ENCODE data around the gene SMIM12. TPM values are rescaled to one million over a fixed set of nuclear protein-coding genes. Genes with fewer than 3 reads are reported as not detected.

SMIM12 gene
- total RNA-seq, 1 experiment from 2014 or later, result 35.8 TPM

GRCh38 chr1:34896612-34897011 is 37.1 kb upstream of the SMIM12 start:
- no peaks in the 10 kb centered on the region for H3K4me1 Mint-ChIP-seq (ENCODE audit: low read depth, unreplicated experiment)
- no peak overlapping the region for H3K4me3 Mint-ChIP-seq (ENCODE audit: low read depth, unreplicated experiment)
- H3K36me3 Mint-ChIP-seq (ENCODE audit: insufficient read depth, unreplicated experiment), result no peaks in the 10 kb centered on the region
- BruUV-seq (replicated peaks), result no TSS peak
- no peak overlapping the region for H3K27ac Mint-ChIP-seq (ENCODE audit: unreplicated experiment)
- DNase-seq, result no peak
- CTCF ChIA-PET, result no interaction called here
- intact Hi-C loops (cut with micrococcal nuclease; ENCODE audit: unreplicated experiment), result no loop called here
- H3K9me3 Mint-ChIP-seq (ENCODE audit: low read depth, unreplicated experiment), result peaks cover 5% of the 10 kb centered on the region
- TF ChIP-seq, protein P1, sequence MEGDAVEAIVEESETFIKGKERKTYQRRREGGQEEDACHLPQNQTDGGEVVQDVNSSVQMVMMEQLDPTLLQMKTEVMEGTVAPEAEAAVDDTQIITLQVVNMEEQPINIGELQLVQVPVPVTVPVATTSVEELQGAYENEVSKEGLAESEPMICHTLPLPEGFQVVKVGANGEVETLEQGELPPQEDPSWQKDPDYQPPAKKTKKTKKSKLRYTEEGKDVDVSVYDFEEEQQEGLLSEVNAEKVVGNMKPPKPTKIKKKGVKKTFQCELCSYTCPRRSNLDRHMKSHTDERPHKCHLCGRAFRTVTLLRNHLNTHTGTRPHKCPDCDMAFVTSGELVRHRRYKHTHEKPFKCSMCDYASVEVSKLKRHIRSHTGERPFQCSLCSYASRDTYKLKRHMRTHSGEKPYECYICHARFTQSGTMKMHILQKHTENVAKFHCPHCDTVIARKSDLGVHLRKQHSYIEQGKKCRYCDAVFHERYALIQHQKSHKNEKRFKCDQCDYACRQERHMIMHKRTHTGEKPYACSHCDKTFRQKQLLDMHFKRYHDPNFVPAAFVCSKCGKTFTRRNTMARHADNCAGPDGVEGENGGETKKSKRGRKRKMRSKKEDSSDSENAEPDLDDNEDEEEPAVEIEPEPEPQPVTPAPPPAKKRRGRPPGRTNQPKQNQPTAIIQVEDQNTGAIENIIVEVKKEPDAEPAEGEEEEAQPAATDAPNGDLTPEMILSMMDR (IDR thresholded peaks at IDR 0.05; ENCODE audit: unreplicated experiment), result no peak
- peaks cover 38% of the 10 kb centered on the region for H3K27me3 Mint-ChIP-seq (ENCODE audit: unreplicated experiment)

GRCh38 chr1:34889705-34890104 is 30.2 kb upstream of the SMIM12 start:
- Mint-ChIP-seq H3K4me1 (ENCODE audit: low read depth, unreplicated experiment) (no peaks in the 10 kb centered on the region), H3K36me3 (ENCODE audit: insufficient read depth, unreplicated experiment) (peaks cover 5% of the 10 kb centered on the region), H3K4me3 (ENCODE audit: low read depth, unreplicated experiment) (no peak overlapping the region), H3K9me3 (ENCODE audit: low read depth, unreplicated experiment) (peaks cover 5% of the 10 kb centered on the region), H3K27ac (ENCODE audit: unreplicated experiment) (no peak overlapping the region), H3K27me3 (ENCODE audit: unreplicated experiment) (peaks cover 65% of the 10 kb centered on the region)
- BruUV-seq (replicated peaks), result no TSS peak
- TF ChIP-seq, protein P1 (IDR thresholded peaks at IDR 0.05; ENCODE audit: unreplicated experiment), result no peak
- CTCF ChIA-PET, result no interaction called here
- intact Hi-C loops (cut with micrococcal nuclease; ENCODE audit: unreplicated experiment), result no loop called here
- DNase-seq, result no peak

DNA sequence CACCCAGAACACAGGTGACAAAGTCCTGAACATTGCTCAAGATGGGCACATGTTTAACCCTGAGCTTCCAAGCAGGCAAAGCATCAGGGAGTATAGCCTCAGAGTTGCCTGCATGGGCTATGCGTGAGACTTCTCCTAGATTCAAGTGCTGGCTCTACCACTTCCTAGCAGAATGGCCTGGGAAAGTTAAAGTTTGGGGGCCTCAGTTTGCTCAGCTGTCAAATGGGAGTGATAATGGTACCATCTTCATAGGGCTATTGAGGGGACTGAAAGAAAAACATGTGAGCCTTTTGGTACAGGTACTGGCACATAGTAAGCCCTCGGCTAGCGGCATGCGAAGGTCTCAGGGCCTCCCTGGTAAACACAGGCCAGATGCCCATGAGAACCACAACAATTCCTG is 28.0 kb upstream of the SMIM12 start:
- Mint-ChIP-seq H3K4me1 (ENCODE audit: low read depth, unreplicated experiment) (no peaks in the 10 kb centered on the region), H3K36me3 (ENCODE audit: insufficient read depth, unreplicated experiment) (peaks cover 5% of the 10 kb centered on the region), H3K9me3 (ENCODE audit: low read depth, unreplicated experiment) (peaks cover 5% of the 10 kb centered on the region), H3K27me3 (ENCODE audit: unreplicated experiment) (peaks cover 83% of the 10 kb centered on the region), H3K27ac (ENCODE audit: unreplicated experiment) (no peak overlapping the region), H3K4me3 (ENCODE audit: low read depth, unreplicated experiment) (no peak overlapping the region)
- no peak for DNase-seq
- TF ChIP-seq, protein P1 (IDR thresholded peaks at IDR 0.05; ENCODE audit: unreplicated experiment), result no peak
- CTCF ChIA-PET, result interaction anchor here (0.6 to 1.1 kb wide), 2 partner anchors 20 to 27 kb away, joined by 5 read pairs; no protein-coding TSS in a partner anchor
- no TSS peak for BruUV-seq (replicated peaks)
- intact Hi-C loops (cut with micrococcal nuclease; ENCODE audit: unreplicated experiment), result no loop called here

- DNase-seq, result peak; percentile 80
- peak overlapping the region; percentile 80 for H3K4me3 Mint-ChIP-seq (ENCODE audit: low read depth, unreplicated experiment)
- intact Hi-C loops (cut with micrococcal nuclease; ENCODE audit: unreplicated experiment), result no loop called here
- no peaks in the 10 kb centered on the region for H3K9me3 Mint-ChIP-seq (ENCODE audit: low read depth, unreplicated experiment)
- H3K27ac Mint-ChIP-seq (ENCODE audit: unreplicated experiment), result no peak overlapping the region
- H3K4me1 Mint-ChIP-seq (ENCODE audit: low read depth, unreplicated experiment), result no peaks in the 10 kb centered on the region
- no TSS peak for BruUV-seq (replicated peaks)
- CTCF ChIA-PET, result interaction anchor here (0.7 to 1.1 kb wide), 4 partner anchors 26 to 1718 kb away, joined by 3 to 5 read pairs (median 3); partner anchors contain the start of gene SMIM12
- peaks cover 73% of the 10 kb centered on the region for H3K27me3 Mint-ChIP-seq (ENCODE audit: unreplicated experiment)
- TF ChIP-seq, protein P1 (IDR thresholded peaks at IDR 0.05; ENCODE audit: unreplicated experiment), result no peak
- H3K36me3 Mint-ChIP-seq (ENCODE audit: insufficient read depth, unreplicated experiment), result peaks cover 5% of the 10 kb centered on the region
These were observed 26.1 kb upstream of the SMIM12 start for GRCh38 chr1:34885405-34886247.

Measured in Calu3 (cell line).